ENCODE data around the gene LIX1L.

LIX1L gene

DNA sequence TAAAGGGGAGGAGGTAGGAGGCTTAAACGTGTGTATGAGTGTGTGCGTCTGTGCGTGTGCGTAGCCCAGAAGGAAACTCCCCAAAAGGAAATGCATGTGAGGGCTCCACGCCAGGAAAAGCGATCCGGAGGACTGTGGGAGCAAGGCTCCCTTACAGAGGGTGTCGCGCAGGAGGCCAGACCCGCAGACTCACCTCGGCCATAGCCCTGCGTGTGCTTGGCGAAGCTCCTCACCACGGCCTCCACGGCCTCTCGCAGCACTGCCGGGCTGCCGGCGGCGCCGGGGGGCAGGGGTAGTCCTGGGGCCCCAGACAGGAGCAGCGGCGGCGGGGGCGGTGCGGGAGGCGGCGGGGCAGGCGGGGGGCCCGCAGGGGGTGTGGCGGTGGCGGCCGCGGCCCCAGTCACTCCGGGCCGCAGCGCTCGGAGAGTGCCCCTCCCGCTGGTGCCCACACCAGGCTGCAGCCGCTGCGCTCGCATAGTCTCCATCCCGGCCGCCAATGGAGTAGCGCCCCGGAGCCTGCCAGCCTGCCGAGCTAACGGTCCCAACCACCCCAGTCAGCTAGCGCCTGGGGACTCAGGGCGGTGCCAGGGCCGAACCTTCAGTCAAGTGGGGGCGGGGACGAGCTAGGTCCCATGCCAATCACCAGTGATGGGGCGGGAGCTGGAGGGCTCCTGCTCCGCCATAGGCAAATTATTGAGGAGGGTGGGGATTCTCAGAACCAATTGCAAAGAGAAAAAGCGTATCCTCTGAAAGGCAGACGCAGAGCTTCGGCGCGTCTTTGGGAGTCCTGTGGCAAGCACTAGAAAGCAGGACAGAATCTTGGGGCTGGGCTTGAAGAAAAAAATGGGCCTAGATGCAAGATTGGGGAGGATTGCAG lies at the start of gene LIX1L:
Gene LIX1L (minus strand): TSS at position 575 of the 877 bp plus-strand sequence. CDS start 90 bp downstream, at position 485.
- peak; percentile 78 for DNase-seq (ENCODE audit: low read depth)

GRCh38 chr1:146001709-146002108 lies 43.9 kb upstream of the LIX1L start:
- DNase-seq (ENCODE audit: low read depth), result no peak

GRCh38 chr1:145999321-146000024 lies 41.7 kb upstream of the LIX1L start:
- DNase-seq (ENCODE audit: low read depth), result no peak

DNA sequence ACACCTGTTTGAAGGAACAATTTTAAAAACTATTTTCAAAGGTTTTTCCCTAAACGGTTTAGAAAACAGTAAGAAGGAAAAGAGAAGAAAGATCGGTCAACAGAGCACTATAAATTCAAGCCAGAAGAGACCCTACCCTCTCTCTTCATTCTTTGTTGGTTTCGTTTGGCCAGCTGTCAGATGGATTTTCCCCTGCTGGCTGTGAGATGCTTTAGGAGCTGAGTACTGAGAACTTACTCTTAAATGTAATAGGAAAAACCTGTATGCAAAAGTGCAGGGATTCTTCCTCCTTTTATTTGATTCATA lies 39.9 kb upstream of the LIX1L start:
- no peak for DNase-seq (ENCODE audit: low read depth)

- no peak for DNase-seq (ENCODE audit: low read depth)
Observed at GRCh38 chr1:145997016-145997717, 39.4 kb upstream of the LIX1L start.

DNA sequence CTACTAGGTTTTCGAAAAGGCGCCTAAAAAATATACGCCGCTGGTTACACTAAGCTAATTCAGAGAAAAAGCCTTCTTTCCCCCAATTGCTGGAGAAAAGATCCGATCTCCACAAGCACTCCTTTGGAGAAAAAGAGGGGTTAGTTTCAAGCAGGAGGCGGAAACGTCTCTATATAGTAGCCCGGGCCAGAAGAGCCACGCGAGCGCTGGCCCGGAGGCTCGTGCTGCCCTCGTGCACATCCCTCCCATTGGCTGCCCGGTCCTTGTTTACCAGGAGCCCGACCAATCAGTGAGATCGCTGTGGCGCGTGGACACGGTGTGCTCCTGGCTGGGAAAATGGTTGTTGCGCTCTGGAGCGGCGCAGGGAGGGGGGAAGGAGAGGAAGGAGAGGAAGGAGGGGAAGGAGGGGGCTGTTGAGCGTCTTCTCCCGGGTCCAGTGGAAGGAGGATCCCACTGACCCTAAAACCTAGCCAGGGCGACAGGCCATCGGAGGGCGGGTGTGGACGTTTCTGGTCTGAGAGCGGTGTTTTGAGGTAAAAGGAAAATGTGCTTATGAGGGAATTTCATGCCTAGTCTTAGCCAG lies 38.7 kb upstream of the LIX1L start, which contains the start of gene TXNIP:
Gene TXNIP (minus strand): TSS at position 147 of the 583 bp plus-strand sequence. CDS start 313 bp downstream, outside the sequence.
- DNase-seq (ENCODE audit: low read depth), result peak; percentile 98

DNA sequence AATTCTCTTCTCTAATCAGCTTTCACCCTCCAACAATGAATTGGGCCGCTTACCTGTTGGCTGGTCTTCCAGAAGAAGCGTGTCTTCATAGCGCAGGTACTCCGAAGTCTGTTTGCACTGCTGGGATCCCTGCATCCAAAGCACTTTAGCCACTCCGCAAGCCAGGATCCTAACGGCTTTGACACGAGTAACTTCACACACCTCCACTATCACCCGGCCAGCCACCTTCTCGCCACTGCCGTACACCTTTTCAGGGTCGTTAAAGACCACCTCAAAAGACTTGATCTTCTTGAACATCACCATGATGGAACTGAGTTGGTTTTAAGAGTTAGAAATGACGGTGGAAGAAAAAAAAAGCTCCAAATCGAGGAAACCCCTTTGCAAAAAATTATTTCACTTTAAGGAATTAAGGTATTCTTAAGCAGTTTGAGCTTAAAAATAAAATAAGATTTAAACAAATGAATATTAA lies 38.2 kb upstream of the LIX1L start:
- no peak for DNase-seq (ENCODE audit: low read depth)

DNA sequence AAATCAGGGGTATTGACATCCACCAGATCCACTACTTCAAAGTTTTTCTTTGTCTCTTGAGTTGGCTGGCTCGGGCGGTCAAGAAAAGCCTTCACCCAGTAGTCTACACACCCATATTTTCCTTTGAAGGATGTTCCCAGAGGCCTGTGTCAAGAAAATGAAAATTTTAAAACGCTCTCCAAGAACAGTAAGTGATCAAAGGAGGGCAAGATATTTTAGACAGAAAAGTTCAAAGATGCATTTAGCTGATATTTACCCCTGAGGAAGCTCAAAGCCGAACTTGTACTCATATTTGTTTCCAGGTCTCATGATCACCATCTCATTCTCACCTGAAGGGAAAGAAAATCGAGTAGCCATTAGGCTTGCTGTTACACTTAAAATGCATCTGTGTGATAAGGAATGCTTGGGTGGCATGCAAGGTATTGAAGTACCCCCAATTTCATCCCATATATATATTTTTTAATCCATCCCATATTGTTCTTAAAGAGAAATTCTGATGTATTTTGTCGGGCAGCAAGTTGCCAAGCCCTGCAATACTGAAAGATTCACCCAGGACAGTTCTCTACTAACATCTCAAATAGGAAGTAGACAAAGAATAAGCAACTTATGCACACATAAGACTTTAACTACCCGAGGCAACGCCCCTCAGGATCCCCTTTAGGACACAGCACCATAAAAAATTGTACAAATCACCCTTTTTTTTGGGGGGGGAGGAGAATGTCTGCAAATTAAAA lies 37.5 kb upstream of the LIX1L start:
- peak; percentile 66 for DNase-seq (ENCODE audit: low read depth)

GRCh38 chr1:145994391-145995120 lies 36.7 kb upstream of the LIX1L start:
- DNase-seq (ENCODE audit: low read depth), result peak; percentile 61

DNA sequence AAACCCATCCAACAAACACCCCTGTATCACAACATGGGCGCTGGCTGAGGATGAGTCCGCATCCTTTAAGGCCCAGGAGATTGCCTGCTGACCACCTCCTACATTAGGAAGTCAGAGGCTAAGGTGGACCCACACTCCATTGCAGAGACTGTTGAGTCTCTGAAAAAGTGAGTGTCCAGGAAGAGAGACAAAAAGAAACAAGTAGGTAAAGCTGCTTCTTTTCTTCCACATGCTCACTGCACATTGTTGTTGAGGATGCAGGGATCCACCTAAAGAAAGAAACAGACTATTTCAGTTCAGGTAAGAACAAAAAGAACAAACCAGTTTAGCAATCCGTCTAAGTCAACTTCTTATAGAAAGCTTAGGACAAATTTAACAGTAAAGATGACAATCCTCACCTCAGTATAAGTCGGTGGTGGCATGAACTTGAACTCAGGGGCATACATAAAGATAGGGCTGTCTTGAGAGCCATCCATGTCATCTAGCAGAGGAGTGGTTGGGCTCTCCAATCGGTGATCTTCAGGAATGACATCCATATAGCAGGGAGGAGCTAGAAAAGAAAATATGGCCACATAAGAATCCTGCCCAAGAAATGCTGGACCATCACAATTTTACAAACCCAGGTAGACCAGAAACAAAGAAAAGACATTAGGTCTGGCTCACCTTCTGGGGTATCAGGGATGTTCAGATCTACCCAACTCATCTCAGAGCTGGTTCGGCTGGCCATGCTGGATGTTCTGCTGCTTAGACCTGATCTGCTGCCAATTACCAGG lies 36.0 kb upstream of the LIX1L start:
- peak; percentile 55 for DNase-seq (ENCODE audit: low read depth)

GRCh38 chr1:145992958-145993617 lies 35.3 kb upstream of the LIX1L start:
- no peak for DNase-seq (ENCODE audit: low read depth)

DNA sequence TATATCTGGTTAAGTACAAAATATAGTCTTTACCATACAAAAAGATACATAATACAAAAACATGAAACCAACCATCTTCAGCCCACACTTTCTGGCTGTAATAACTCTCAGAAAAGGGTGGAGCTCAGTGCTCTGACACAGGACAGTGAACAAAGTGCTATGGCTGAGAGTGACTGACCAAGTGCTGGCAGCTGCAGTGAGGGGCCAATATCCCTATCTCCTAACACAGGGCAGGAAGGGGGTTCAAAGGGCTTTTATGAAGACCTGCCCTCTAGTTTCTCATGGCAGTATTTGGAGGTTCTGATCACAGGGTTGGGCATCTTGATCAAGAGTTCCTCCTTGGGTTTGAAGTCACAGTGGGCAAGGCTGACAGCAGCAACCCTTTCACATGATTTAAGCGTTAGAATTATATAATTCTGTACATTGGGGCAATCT lies 34.7 kb upstream of the LIX1L start:
- peak; percentile 50 for DNase-seq (ENCODE audit: low read depth)

DNA sequence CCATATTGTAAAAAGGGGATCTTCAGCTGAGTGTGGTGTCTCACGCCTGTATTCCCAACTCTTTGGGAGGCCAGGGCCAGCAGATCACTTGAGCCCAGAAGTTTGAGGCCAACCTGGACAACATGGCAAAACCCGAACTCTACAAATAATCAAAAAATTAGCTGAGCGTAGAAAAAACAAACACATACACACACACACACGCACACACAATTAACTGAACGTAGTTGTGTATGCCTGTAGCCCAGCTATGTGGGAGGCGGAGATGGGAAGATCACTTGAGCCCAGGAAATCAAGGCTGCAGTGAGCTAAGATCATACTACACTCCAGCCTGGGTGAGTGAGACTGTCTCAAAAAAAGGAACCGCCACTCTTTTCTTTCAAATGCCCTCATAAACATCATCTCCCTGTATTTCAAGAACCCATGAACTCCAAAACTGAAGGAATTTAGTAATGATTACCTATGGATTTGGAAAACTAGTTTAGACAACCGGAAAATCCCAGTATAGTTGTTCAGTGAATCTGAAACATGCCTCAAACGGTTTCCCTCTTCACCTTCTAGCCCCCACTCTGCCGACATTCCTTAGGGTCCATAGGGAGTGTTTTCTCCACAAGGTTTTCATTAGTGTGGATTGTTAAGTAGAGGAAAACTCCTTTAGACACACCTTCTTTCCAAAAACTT lies 34.1 kb upstream of the LIX1L start:
- peak; percentile 52 for DNase-seq (ENCODE audit: low read depth)

- DNase-seq (ENCODE audit: low read depth), result no peak
Observed at GRCh38 chr1:145990249-145990855, 32.5 kb upstream of the LIX1L start.

- DNase-seq (ENCODE audit: low read depth), result no peak
Observed at GRCh38 chr1:145988773-145989172, 31.0 kb upstream of the LIX1L start.

GRCh38 chr1:145987926-145988325 lies 30.1 kb upstream of the LIX1L start:
- no peak for DNase-seq (ENCODE audit: low read depth)

- no peak for DNase-seq (ENCODE audit: low read depth)
Observed at GRCh38 chr1:145986551-145986950, 28.7 kb upstream of the LIX1L start.
